H1 (cell line): ENCODE data around the gene LTC4S. TPM values are rescaled to one million over a fixed set of nuclear protein-coding genes. Genes with fewer than 3 reads are reported as not detected.

Experiments
- KDM4A ChIP-seq: IDR thresholded peaks from one replicate; pipeline ENCODE4 v1.7.1; 2012; ENCODE audit warnings: low read depth, mild to moderate bottlenecking, moderate library complexity, low read length, inconsistent platforms; ENCODE audit not compliant: severe bottlenecking
- polyA plus RNA-seq, 7 experiments: library from polyadenylated mRNA; depleted of rRNA in 3 of 7; stranded (reverse) in 5 of 7; unstranded in 2 of 7; fragments of >200 nt in 5 of 7; fragments of 200-250 nt in 2 of 7; gene quantifications; 1 replicate in 5 of 7; 2 replicates in 1 of 7; 4 replicates in 1 of 7; pipeline versions ENCODE4 v1.2.1 to v1.2.3, GENCODE V29; 2011 to 2013; ENCODE audit warnings: missing spikeins in 2 of 7, mixed read lengths in 2 of 7
- total RNA-seq: library from RNA; stranded (reverse); fragmentation: NEBNext Ultra II Directional; extraction: Animal tissue kit (Norgen Biotek cat#: 25700); gene quantifications from 2 replicates; pipeline ENCODE4 v1.2.1, GENCODE V29; 2021

Gene LTC4S
- total and polyA plus RNA-seq, 2 of the 8 experiments (the other 6 are each of a cell fraction or from before 2014, with no cell fraction given): 2.2 to 3.7 TPM

DNA sequence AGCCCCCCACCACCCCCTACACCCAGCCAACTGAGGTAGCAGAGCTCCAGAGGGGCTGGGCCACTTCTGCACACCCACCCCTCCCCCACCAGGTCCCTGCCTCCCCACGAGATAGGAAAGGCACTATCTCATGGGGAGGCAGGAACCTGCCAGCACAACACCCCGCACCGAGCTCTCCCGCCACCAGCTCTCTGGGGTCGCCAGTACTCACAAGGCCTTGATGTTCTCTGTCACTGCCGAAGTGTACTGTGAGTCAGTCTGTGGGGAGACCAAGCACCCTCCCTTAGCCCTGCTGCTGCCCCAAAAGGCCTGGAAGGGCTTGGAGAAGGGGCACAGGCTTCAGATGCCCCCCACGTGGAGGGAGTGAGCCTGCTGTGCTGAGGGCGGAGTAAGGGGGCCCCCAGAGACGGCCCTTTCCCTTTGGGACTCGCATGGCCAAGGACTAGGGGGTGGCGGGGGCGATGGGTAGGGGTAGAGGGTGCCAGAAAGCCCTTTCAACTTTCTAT is 7.0 kb downstream of the LTC4S start (continued):
- TF ChIP-seq KDM4A: no peak
